Endometrial microvascular endothelial cells (primary cell): ENCODE data around the gene PACS1. TPM values are rescaled to one million over a fixed set of nuclear protein-coding genes. Genes with fewer than 3 reads are reported as not detected.

ENCODE experiments used
- in situ Hi-C: cut with HindIII; loops from 2 replicates; pipeline ENCODE4 v1.10.0; 2017; ENCODE audit warnings: low sequenced_read_pairs, low pct_unique_long_range_greater_than_20kb; ENCODE audit errors: inconsistent ontology term
- total RNA-seq: library from RNA; depleted of rRNA; stranded (reverse); fragments of >200 nt; gene quantifications from one replicate; pipeline ENCODE4 v1.2.3, GENCODE V29; 2015; ENCODE audit errors: inconsistent ontology term

PACS1 gene
- total RNA-seq, 1 donor from 2014 or later, result 17.7 TPM

DNA sequence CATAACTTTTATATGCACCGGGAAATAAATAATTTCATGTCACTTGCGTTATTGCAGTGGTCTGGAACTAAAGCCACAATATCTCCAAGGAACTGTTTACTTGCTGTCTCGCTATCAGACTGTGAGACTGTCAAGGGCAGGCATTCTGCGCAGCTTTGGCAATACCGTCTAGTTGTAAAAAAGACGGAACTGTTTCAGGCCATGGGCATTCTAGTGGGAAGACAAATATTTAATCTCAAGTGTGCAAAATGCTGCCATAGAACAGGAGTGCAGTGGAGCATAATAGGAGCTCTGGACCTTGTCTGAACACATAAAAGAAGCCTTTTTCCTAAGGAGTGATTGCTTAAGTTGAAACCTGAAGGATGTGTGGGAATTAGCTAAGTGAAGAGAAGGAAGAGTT is 53.8 kb downstream of the PACS1 start:
- in situ Hi-C loops, result no loop called here

DNA sequence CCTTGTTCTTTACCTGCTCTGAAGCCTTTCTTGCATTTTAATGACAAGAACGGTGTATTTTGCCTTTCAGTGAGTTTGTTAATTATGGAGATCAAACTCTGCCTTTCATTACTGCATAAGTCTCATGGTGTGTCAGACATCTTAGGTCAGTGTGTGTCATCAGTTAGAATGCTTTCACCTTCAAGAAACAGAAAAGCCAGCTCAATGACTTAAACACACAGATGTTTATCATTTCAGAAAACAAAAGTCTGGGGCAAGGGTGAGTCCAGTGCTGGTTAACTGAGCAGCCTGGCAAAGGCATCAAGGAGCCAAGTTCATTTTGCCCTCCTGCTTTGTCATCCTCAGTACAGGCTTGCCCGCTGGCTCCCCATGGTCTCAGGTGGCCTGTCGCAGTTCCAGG is 54.5 kb downstream of the PACS1 start:
- in situ Hi-C loops, result no loop called here

DNA sequence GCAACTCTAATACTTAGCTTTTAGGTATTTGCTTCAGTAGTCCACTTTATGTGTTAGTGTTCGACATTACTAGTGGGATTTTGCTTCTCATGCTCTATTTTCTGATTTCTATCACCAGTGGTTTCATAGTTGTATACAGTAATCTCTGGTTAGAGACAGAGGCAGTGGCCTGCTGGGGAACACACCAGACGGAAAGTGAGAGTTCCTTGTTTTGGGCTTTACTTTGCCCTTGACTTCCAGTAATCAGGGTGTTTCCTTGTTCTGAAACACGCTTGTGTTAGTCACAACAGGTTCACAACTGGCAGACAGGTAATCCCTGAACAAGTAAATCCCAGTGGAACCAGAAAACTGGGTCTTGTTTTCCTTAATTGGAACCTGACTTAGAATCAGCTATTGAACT is 56.0 kb downstream of the PACS1 start:
- in situ Hi-C loops, result no loop called here

DNA sequence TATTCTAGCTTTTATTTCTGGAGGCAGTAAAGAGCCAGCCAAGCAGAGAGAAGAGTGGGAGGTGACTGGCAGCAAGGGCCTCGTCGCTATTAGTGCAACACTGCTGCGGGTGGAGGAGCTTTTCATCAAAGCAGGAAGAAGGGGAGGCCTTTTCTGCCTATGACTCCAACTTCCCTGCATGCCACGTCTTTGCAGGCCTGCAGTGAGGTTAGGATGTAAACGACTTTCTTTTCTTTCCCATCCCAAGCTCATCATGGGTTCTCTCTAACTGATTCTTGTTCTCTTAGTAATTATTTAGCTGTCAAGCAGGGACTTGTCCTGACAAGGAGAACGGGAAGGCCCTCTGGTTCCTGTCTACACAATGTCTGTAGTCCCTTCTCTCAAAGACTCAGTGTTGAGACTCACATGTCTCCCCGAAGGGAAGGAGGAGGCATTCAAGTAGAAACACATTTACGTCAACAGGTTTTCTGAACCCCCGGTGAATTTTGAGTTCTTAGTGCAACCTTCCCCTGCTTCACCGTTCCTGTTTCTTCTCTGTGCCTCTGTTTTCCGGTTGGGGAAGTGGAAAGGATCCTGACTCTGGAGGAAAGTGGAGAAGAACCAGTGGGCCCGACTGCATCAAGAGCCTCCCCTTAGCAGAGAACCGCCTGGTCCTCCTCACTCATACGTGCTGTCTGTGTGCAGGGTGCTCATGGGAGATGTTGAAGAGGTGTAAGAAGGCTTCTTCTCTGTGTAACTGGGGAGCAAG is 56.9 kb downstream of the PACS1 start:
- in situ Hi-C loops, result no loop called here

DNA sequence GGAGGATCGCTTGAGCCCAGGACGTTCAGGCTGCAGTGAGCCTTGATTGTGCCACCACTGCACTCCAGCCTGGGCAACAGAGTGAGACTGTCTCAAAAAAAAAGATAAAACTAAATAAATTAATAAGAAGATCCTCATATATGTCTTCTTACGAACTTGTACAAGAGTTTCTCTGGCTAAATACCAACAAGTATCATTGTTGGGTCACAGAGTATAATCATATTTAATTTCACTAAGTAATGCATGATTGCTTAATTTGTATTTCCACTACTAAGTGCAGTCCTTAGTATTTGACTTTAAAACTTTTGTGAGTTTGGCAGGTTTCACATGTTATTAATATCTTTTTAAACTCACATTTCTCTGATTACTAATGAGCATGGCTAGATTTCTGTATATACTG is 60.9 kb downstream of the PACS1 start:
- in situ Hi-C loops, result no loop called here

DNA sequence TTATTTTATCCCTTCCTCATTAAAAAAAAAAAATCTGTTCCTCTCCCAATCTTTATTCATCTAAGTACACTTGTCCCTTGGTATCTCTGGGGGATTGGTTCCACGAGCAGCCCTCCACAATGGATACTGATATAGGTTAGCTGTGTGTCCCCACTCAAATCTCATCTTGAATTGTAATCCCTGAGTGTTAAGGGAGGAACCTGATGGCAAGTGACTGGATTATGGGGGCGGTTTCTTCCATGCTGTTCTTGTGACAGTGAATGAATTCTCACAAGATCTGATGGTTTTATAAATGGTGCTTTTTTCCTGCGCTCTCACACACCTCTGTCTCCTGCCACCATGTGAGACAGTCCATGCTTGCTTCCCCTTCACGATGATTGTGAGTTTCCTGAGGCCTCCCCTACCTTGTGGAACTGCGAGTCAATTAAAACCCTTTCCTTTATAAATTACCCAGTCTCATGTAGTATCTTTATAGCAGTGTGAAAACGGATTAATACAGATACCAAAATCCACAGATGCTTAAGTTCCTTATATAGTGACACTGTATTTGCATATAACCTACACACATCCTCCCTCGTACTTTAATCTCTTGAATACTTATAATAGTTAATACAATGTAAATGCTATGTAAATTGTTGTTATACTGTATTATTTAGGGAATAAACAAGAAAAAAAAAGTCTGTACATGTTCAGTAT is 62.0 kb downstream of the PACS1 start:
- in situ Hi-C loops, result no loop called here

DNA sequence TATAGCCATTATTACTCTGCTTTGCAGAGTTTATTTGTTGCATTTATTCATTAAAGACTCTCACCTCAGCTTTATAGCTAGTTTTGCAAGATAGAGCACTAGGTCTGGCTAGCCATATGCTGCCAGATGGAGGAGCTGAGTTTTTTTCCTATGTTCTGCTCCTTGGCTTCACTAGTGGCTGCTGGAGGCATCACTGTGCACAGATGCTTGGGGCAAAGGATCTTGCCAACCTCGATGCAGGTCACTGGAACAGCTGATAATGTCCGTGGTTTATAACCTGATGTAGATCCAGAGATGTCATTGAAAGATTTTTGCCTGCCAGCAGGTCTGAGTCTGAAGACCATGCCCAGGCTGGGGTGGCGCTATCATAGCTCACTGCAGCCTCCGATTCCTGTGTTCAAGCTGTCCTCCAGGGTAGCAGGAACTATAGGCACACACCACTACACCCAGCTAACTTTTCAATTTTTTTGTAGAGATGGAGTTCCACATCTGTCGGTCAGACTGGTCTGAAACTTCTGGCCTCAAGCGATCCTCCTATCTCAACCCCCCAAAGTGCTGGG is 63.2 kb downstream of the PACS1 start:
- in situ Hi-C loops, result no loop called here

DNA sequence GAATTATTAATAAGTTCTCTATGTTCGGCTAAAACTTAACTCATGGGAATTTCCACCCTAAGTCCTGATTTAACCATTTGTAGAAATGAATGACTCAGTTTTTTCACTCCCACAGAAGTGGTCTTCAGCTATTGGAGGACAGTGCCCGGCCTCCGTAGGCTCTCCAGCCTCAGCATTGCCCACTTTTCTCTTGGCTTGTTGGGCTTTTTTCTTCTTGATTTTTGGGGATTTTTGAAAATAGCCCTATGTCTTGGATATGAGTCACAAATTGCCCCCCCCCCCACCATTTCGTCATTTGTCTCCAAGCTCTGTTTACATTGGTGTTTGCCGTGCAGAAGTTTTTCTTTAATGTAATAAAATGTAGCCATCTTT is 66.7 kb downstream of the PACS1 start:
- in situ Hi-C loops, result no loop called here

DNA sequence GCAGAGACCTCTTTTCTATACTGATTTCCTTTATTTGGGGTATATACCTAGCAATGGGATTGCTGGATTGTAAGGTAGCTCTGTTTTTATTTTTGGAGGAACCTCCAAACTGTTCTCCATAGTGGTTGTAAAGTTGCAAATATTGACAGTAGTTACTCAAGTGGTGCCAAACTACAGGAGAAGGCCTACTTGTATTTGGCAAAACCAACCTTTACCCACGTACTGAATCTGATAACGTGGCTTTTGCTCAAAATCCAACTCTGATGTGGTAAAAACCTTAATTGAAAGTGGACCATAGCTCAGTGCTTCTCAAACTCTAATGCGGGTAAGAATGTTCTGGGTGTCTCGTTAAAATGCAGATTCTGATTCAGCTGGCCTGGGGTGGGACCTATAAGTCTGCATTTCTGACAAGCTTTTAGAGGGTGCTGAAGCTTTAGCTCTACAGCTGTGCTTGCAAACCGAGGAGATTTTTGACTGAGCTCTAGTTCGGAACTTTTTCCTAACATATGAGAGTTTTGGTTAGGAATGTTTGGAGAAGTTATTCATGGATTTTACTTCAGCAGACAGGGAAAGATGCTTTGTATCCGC is 69.8 kb downstream of the PACS1 start:
- in situ Hi-C loops, result no loop called here

DNA sequence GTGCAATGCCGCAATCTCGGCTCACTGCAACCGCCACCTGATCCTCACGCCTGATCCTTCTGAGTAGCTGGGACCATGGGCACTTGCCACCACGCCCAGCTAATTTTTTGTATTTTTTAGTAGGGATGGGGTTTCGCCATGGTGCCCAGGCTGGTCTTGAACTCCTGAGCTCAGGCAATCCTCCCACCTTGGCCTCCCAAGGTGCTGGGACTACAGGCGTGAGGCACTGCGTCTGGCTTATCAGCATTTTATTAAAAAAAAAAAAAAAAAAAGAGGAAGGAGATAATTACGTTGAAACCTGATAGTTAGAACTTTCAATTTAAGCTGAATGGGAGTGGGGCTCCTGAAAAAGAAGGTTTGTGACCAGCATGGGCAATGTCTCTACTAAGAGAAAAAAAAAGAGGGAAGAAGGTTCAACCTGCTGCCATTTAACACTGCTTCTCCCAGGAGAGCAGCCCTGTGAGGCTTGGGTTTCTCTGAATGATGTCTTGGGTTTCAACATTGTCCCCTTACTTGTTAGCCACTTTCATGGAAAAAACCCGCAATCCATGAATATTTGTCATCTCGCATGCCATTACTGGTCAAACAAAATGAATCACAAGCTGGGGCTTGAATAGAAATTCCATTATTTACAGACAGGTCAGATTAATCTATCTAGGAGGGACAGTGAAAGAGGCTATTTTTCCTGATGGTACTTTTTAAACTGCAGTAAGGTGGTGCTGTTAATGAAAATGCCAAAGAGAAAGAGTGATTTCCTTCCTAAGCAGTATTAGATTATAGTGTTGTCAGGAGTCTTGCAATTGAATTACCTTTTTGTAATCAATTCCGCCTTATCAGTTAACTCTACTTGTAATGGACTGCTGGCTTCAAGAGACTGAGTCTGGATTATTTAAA is 72.5 kb downstream of the PACS1 start:
- in situ Hi-C loops, result no loop called here

DNA sequence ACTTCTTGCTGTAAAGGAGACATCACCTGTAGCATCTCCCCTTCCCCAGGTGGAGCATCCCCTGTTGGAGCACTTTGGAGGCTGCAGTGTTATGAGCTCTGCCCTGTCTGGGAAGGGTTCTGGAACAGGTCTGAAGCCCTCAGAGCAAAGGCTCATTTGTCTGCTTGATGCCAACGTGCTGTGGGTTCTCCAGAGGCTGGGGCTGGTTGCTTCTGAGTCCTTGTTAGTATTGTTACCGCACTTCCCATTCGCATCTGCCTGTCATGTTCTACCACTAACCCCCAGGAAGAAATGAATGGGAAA is 73.1 kb downstream of the PACS1 start:
- in situ Hi-C loops, result no loop called here

DNA sequence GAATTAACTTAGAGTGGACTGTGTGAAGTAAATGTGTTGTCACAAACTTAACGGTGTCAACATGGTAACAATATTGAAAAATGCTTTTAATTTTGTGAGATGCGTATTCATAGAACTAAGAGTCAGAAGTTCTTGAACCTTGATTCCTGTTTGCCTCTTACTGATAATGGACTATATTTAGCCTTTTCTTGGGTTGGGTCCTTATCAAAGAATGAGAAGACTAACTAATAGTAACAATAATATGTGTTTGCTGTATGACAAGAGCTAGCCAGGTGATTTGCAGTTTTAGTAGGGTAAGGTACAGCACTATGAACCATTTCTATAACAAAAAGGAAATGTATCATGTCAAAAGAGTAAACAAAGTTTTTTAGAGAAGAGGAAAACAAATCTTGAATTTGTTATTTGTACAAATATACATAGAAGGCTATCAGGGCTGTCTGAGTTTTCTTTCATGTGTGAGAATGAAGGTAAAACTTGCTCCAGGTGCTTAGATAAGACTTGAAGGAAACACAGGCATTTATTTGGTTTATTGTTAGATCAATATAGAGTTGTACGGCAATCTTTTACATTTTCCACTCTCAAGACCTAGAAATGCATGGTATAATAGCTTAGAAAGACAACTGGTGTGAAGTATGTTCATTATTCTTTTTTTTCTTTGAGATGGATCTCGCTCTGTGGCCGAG is 74.1 kb downstream of the PACS1 start:
- in situ Hi-C loops, result no loop called here

DNA sequence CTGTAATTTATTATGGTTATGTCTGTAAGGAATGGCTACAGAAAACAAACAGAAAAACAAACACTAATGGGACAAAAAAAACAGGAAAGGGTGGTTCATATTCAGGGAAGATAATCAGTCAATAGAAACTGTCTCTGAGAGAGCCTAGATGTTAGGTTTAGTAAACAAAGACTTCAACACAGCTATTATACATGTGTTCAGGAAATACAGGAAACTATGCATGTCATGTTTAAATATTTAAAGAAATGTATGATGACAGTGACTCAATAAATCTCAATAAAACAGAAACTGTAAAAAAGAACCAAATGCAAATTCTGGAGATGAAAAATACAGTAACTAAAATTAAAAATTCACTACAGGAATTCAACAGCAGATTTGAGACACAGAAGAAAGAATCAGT is 76.0 kb downstream of the PACS1 start:
- in situ Hi-C loops, result no loop called here

DNA sequence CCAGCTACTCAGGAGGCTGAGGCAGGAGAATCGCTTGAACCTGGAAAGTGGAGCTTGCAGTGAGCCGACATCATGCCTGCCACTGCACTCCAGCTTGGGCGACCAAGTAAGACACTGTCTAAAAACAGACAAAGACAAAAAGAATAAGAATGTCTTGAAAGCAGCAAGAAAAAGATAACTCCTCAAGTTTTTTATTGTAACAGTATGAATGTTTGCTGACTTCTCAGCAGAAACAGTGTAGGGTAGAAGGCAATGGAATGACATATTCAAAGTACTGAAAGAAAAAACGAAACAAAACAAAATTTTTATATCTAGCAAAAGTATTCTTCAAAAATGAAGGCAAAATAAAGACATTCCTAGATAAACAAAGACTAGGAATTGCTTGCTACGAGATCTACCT is 76.9 kb downstream of the PACS1 start:
- in situ Hi-C loops, result no loop called here

DNA sequence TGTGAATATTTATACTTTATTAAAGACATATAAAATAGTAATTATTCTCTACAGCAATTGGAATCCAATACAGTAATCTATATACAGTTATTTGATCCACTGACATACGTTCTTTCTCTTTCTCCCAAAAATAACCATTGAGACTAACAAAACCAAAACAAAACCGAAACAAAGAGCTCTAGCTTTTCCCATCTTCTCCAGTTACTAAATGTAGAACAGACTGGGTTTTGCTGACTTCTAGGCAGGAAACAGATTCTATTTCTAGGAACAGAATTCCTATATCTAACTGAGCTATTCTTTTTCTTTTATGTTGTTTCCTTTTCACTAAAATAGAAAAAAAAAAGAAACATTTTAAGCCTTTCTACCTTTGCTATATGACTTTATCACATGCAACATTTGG is 80.1 kb downstream of the PACS1 start:
- in situ Hi-C loops, result no loop called here

DNA sequence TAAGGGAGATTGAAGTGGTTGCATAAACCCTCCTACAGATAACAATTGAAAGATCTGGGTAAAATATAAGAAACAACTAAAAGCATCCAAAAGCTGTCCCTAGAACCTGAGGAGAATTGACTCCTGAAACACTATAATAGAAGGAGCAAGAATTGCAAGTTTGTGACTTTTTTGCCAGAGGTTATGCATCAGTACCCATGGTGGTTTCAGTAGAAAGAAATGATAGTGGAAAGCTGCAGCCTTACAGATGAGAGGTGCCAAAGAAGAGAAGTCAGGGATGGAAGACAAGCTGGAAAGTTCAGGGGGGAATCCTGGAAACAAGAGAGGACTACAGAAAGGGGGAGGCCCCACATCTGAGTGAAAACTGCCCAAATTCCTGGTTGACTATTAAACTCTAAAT is 80.7 kb downstream of the PACS1 start:
- in situ Hi-C loops, result no loop called here

DNA sequence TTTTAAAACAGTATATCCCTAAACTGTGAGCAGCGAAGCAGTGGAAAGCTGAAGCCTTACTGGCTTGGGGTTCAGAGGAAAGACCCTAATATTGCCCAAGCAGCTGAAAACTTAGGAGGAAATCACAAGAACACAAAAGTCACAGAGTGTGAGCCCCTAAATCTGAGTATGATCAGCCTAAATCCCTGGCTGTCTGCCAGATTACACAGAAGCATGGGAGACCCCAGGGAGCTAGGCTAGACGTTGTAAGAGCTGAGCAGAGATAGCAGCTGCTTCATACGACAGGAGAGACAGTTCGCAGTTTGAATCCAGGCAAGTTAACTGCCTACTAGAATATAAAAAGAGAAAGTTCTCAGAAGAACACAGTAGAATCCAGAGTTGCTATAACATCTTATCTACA is 81.2 kb downstream of the PACS1 start:
- in situ Hi-C loops, result no loop called here

DNA sequence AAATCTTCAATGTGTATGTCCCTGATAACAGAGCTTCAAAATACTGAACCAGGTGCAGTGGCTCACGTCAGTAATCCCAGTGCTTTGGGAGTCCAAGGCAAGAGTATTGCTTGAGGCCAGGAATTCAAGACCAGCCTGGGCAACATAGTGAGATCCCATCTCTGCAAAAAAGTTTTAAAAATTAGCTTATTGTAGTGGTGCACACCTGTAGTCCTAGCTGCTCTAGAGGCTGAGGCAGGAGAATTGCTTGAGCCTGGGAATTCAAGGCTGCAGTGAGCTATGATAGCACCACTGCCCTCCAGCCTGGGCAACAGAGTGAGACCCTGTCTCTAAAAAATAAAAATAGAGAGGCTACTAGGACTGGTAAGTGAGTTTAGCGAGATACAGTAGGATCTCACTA is 84.0 kb downstream of the PACS1 start:
- in situ Hi-C loops, result no loop called here
